ENCODE data around the gene CFAP46.

The CFAP46 gene

GRCh38 chr10:132942101-132943057 is at the start of gene CFAP46:
Gene CFAP46 (minus strand): TSS chr10:132942570. CDS start chr10:132942484, 86 bp downstream.
- peak; percentile 14 for DNase-seq

DNA sequence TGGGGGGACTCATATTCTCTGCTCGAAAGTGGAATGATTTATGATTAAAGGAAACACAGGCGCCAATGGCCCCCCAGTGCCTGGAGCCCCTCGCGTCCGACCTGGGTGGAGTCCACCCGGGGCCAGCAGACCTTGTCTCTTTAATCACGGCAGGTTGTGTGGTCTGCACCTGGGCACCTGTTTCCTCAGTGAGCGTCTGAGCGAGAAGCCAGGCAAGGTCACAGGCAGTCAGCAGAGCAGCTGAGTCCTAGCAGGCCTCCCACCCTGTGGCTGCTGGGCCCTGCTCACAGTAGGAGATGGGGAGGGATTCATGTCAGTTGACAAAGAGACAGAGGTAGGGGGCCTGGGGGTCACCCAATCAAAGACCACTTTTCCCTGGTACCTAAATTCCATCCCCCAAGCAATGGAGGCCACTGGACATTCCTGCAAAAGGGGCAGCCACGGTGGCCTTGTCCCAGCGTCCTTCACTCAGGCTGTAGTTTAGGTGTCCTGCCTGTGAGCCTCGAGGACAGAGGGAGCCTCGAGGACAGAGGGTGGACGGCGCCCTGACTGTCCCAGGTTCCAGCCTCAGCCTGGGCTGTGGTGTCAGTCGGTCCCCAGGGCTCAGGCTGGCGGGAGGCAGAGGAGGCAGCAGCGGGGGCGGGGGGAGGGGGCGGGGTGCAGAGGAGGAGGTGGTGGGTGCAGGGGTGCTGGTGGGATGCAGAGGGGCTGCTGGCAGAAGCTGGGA is 49.5 kb upstream of the CFAP46 start:
- no peak for DNase-seq

DNA sequence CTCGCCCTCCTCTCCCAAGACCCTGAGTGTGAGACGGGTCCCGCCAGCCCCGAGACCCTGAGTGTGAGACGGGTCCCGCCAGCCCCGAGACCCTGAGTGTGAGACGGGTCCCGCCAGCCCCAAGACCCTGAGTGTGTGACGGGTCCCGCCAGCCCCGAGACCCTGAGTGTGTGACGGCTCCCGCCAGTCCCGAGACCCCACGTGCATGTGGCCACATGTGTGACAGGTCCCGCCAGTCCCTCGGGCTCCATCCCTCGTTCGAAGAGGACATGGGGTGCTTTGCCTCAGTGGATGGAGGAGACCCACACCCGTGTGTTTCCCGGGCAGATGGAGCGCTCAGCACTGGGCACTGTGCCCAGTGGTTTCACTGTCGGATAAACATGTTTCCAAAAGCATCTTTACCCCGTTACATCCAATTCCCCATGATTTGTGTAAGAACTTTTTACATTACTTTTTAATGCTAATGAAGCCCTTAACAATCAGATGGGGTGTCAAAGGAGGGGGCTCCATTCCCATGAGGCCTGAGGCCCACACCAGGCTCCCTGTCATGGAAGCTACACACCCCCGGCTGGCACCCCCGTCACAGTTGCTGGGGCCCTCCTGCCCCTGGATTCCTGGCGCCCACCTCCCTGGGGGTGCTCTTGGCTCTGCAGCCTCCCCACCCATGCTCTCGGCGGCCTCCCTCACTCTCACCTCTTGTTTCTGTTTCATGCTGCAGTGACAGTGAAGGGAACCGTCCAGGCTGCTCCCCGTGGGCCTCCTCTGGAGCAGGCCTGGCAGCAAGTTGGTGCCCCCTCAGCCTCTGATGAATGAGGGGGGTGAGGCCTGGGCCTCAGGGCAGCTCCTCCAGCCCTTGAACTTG is 48.5 kb upstream of the CFAP46 start:
- DNase-seq, result no peak

DNA sequence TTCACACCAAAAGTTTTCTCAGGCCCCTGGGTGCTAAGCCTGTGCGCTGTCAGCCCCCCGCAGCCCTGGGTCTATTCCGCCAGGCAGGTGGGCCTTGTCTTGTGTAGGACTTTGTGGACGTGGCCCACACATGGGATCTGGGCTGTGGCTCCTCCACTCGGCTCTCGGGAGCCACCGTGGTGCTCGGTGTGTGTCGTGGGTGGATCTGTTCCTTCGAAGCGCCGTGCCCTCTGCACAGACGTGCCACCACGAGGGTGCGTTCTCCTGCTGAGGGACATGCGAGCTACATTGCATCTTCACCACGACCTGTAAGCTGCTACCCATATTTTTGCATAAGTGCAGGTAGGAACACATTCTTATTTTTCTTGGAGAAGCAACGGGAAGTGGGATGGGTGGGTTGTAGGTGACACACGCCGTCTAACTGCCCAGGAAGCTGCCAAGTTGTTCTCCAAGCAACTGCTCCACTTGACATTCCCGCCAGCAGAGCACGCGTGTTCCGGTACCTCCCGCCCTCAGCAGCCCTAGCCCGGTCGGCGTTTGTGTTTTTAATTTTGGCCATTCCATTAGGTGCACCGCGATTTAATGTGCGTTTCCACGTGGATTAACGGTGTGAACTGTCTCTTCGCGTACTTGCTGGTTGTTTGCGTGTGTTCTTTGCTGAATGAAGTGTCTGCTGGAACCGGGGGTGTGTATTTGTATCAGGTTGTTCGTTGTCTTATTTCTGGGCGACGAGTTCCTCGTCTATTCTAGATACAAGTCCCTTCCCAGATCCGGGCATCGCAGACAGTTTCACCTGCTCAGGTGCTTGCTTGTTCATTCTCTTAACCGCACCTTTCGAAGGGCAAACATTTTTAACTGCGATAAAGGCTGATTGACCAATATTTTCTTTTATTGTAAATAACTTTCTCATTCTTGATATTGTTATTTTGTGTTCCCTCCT is 47.4 kb upstream of the CFAP46 start:
- no peak for DNase-seq

DNA sequence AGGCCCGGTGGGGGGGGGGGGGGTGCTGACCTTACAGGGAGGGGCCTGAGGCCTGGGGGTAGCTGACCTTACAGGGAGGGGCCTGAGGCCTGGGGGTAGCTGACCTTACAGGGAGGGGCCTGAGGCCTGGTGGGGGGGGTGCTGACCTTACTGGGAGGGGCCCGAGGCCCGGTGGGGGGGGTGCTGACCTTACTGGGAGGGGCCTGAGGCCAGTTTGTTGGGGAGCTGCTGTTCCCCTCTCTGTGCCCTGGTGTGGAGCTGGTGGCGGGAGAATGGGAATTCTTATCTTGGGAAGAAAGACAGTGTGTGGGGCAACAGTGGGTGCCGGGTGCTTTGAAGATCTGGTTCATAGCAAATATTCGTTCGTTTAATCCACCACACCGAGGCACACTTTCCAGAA is 46.6 kb upstream of the CFAP46 start:
- no peak for DNase-seq

DNA sequence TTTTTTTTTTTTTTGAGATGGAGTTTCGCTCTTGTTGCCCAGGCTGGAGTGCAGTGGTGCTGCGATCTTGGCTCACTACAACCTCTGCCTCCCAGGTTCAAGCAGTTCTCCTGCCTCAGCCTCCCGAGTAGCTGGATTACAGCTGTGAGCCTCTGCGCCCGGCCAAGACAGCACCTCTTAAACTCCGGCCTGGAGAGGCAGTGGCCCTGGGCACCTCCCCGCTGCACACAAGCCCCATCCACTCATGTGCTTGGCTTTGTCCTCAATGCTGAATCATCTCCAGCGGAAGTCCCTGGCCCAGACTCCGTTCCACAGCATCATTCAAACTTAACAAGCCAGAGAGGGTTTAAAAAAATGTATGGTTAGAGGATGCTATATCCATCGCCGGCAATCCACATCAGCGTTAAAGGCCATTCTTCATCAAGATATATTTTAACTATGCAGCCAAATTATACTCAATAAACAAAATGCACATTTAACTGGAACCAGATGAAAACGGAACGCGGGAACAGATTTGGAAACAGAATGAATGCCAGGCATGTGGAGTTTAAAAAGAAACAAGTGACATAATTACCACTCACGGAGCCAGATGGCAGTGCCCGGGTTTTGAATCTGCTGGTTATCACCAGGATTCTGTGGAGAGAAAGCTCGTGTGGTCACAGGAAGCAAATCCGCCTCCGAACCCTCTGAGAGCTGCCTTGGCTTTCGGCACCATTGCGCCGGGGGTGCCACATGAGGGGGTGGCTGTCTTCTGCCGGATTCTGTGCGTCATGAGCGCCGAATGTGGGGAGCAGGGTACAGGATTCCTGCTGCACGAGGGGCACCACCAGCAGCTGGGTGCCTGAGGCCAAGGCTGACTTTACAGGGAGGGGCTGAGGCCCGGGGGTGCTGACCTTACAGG is 45.6 kb upstream of the CFAP46 start:
- DNase-seq, result peak; percentile 78

- DNase-seq, result no peak
Observed at GRCh38 chr10:132986978-132987377, 44.6 kb upstream of the CFAP46 start.

DNA sequence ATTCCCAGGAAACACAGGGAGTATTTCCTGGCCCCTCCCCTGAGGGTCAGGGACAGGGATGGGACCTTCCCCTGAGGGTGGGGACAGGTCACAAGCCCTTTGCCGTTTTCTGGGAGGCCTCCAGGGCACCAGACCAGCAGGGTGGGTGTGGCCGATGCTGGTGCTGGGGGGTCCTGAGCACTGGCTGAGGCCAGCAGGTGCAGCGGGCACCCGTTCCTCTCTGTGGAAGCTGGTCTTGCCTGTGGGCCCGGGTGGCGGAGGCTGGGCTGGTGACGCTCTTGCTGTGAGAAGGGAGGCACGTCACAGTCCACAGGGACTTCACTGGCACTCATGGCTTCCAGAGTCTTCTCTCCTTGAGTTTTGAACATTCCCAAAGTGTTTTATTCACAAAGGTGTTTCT is 44.2 kb upstream of the CFAP46 start:
- no peak for DNase-seq

GRCh38 chr10:132986076-132986475 is 43.7 kb upstream of the CFAP46 start:
- no peak for DNase-seq

DNA sequence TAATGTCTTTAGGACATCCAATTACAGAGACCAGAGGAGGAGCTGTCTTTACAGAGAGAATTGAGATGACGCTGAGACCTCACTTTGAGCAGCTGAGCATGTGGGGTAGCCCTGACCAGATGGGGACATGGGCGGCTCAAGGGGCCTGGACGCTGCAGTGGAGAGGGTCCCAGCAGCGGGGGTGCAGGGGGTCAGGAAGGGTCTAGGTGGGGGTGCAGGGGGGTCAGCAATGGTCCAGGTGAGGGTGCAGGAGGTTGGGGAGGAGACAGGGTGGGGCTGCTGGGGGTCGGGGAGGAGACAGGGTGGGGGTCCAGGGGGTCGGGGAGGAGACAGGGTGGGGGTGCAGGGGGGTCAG is 43.2 kb upstream of the CFAP46 start:
- DNase-seq, result no peak

- no peak for DNase-seq
Observed at GRCh38 chr10:132984801-132985545, 42.6 kb upstream of the CFAP46 start.

- DNase-seq, result no peak
Observed at GRCh38 chr10:132984008-132984295, 41.6 kb upstream of the CFAP46 start.

DNA sequence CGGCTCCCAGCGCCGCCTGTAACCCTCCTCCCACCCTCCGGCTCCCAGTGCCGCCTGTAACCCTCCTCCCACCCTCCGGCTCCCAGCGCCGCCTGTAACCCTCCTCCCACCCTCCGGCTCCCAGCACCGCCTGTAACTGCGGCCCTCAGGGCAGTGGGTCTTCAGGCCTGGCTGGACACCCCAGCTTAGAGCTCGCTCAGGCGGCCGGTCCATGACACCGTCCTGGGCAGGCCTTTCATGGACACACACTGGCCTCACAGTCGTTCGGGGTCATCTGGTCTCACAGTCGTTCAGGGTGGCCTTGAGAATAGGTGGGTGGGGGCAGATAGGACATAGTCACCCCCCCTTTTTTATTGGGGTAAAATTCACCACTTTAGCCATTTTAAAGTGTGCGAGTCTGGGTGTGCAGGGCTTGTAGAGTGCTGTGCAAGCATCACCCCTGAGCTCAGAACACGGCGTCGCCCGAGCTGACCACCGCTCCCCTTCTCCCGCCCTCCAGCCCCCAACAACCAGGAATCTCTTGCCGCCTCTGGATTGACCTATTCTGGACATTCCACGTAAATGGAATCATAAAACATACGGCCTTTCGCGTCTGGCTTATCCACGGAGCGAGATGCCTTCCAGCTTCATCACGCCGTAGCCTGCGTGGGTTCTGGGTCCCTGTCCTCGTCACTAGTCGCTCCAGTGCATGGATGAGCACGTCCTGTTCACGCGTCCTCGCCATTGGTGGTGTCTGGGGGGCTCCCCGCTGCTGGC is 41.1 kb upstream of the CFAP46 start:
- no peak for DNase-seq

DNA sequence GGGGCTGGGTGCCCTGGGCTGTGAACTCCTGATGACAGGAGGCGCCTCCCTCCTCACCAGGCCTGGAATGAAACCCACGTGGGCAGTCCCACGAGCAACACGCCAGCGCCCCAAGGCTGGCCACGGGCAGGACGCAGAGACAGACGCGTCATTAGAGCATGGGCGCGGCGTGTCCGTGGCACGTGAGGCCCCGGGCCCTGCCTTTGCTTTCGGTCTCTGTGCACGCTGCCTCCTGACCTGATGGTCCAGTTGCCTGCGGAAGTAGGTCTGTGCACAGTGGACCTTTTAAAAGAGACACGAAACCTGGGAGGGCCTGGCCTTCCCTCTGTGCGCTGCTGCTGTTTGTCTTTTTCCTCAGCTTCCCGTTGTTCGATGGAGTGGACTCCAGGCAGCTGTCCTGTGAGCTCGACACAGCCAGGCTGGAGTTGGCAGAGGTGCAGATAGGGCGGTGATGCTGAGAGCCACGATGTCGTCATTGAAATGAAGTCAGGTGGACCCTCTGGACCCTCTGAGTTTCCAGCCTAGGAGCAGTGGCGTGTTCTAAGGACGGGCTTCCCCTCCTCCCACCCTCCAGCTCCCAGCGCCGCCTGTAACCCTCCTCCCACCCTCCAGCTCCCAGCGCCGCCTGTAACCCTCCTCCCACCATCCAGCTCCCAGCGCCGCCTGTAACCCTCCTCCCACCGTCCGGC is 40.1 kb upstream of the CFAP46 start:
- DNase-seq, result no peak

GRCh38 chr10:132981746-132982145 is 39.4 kb upstream of the CFAP46 start:
- DNase-seq, result no peak

DNA sequence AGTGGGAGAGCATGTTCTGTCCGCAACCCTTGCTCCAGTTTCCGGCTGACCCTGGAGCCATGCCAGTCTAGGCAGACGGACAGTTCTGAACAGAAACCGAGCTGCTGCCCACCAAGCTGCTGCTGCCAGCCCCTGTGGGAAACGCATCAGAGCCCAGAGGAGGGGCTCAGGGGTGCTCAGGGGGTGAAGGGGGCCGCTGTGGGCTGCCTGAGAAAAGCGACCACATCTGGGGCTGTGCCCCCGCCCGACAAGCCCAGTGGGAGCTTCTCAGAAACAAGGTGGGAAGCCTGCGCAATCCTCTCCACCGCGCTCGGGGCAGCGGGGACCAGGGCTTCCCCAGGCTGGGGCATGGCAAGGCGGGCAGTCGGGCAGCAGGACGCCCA is 38.8 kb upstream of the CFAP46 start:
- DNase-seq, result no peak

DNA sequence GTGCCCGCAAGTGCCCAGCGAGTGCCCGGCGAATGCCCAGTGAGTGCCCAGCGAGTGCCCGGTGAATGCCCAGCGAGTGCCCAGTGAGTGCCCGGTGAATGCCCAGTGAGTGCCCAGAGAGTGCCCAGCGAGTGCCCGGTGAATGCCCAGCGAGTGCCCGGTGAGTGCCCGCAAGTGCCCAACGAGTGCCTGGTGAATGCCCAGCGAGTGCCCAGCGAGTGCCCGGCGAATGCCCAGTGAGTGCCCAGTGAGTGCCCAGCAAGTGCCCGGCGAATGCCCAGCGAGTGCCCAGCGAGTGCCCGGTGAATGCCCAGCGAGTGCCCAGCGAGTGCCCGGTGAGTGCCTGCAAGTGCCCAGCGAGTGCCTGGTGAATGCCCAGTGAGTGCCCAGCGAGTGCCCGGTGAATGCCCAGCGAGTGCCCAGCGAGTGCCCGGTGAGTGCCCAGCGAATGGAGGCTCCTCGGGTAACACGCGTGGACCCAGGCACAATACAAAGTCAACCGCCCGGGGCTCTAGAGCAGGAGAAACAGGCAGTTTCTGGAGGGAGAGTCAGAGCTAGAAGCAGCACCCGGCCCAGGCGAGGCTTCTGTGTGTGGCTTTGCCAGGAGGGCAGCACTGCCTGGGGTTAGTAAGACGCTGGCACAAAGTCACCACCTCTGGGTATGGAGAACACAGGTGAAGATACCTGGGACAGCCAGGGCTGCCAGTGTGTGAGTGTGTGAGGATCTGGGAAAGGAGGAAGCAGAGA is 38.2 kb upstream of the CFAP46 start:
- DNase-seq, result no peak

Measured in amniotic stem cell (primary cell).